K562 (cell line): ENCODE results near the gene SLC15A3. TPM values are rescaled to one million over a fixed set of nuclear protein-coding genes. Genes with fewer than 3 reads are reported as not detected.

Source experiments
- ATAC-seq: fragments of 200-7000 bp; cut with Tn5 transposase; 3 replicates; pipeline ENCODE4 v1.9.1; 2020; ENCODE audit warnings: moderate library complexity
- BruUV-seq: library from RNA; stranded (reverse); fragments of 400-500 nt; replicated peaks from 2 replicates; lab custom pipeline; 2021; lab: Mats Ljungman, UMichigan
- CTCF ChIA-PET: fragments of 300-600 bp; formaldehyde crosslinking; extraction: SDS; loops from one replicate; lab custom pipeline; 2021; ENCODE audit warnings: low intra/inter-chr PET ratio; lab: Yijun Ruan, JAX
- POLR2A ChIA-PET: fragments of 300-600, 350-650 bp; sonication (Branson Sonifier 250); formaldehyde crosslinking; extraction: SDS; loops from one replicate; lab custom pipeline; 2021; ENCODE audit warnings: antibody characterized with exemption, inconsistent platforms; lab: Yijun Ruan, JAX
- DNase-seq, 4 experiments: peaks; one replicate each; pipeline versions ENCODE4 v3.0.0 to v3.0.0-alpha.2; 2011 to 2018; ENCODE audit warnings: low spot score in 3 of 4, mixed read lengths in 3 of 4; ENCODE audit errors: extremely low read depth in 1 of 4
- FAIRE-seq: peaks from 2 replicates; lab custom pipeline; 2011; peaks lifted over from hg19 to GRCh38; lab: Jason Lieb, UNC
- H2AFZ ChIP-seq: 2 replicates; pipeline ENCODE4 v1.6.0; 2011; ENCODE audit warnings: low read depth, low read length, control low read depth, inconsistent platforms
- H3K27ac ChIP-seq: fragments of 200-600 bp; 3 replicates; pipeline ENCODE4 v1.8.0; 2011; ENCODE audit warnings: low read depth, mild to moderate bottlenecking, control low read depth, inconsistent platforms, low read length, moderate library complexity, mixed read lengths; ENCODE audit errors: extremely low read depth
- H3K27me3 ChIP-seq, 2 experiments: fragments of 300-600 bp in 1 of 2; 2 replicates in 1 of 2; 3 replicates in 1 of 2; pipeline versions ENCODE4 v1.6.0 to v1.8.0; 2011; ENCODE audit warnings: inconsistent platforms in 2 of 2, low read length in 2 of 2, mild to moderate bottlenecking in 1 of 2, mixed read lengths in 1 of 2, moderate library complexity in 1 of 2; ENCODE audit not compliant: control insufficient read depth in 2 of 2, insufficient read depth in 2 of 2
- H3K36me3 ChIP-seq: fragments of 300-600 bp; 3 replicates; pipeline ENCODE4 v1.8.0; 2011; ENCODE audit warnings: mild to moderate bottlenecking, low read length, inconsistent platforms; ENCODE audit not compliant: control insufficient read depth, insufficient read depth
- H3K4me1 ChIP-seq, 2 experiments: fragments of 200-600 bp in 1 of 2; replicated peaks in 1 of 2; 2 replicates in 1 of 2; 3 replicates in 1 of 2; pipeline versions ENCODE4 v1.5.1 to v1.8.0; 2011; ENCODE audit warnings: inconsistent platforms in 2 of 2, low read length in 2 of 2, mild to moderate bottlenecking in 1 of 2, mixed read lengths in 1 of 2, moderate library complexity in 1 of 2; ENCODE audit not compliant: control insufficient read depth in 2 of 2, insufficient read depth in 2 of 2
- H3K4me2 ChIP-seq: 2 replicates; pipeline ENCODE4 v1.6.1; 2011; ENCODE audit warnings: low read length, control low read depth, inconsistent platforms, mixed read lengths; ENCODE audit not compliant: insufficient read depth
- H3K4me3 ChIP-seq: fragments of 200-600 bp; sonication (generic), shearing (Covaris generic); 2 replicates; pipeline ENCODE4 v1.5.1; 2016; ENCODE audit warnings: control low read depth, inconsistent platforms
- H3K79me2 ChIP-seq: fragments of 200-600 bp; 3 replicates; pipeline ENCODE4 v1.8.0; 2011; ENCODE audit warnings: low read length, inconsistent platforms; ENCODE audit not compliant: control insufficient read depth, insufficient read depth
- H3K9ac ChIP-seq, 2 experiments: 2 replicates each; pipeline versions ENCODE4 v1.6.0 to v1.6.1; 2011; ENCODE audit warnings: low read depth in 2 of 2, low read length in 2 of 2, control low read depth in 1 of 2, inconsistent platforms in 1 of 2, mild to moderate bottlenecking in 1 of 2, mixed read lengths in 1 of 2; ENCODE audit not compliant: insufficient read depth in 1 of 2
- H3K9me1 ChIP-seq: one replicate; pipeline ENCODE4 v1.6.0; 2011; ENCODE audit warnings: inconsistent platforms, mild to moderate bottlenecking, low read length, moderate library complexity; ENCODE audit not compliant: control insufficient read depth, insufficient read depth
- H3K9me3 ChIP-seq: replicated peaks from 2 replicates; pipeline ENCODE4 v1.5.1; 2011; ENCODE audit warnings: low read depth, low read length, inconsistent platforms; ENCODE audit not compliant: control insufficient read depth, insufficient read depth
- H4K20me1 ChIP-seq: replicated peaks from 2 replicates; pipeline ENCODE4 v1.6.1; 2011; ENCODE audit warnings: low read length, inconsistent platforms, mixed read lengths; ENCODE audit not compliant: control insufficient read depth, insufficient read depth
- BMI1 ChIP-seq: fragments of 150-350 bp; IDR thresholded peaks from 2 replicates; pipeline ENCODE4 v1.6.1; 2014; ENCODE audit warnings: low read length
- CXXC5 ChIP-seq: fragments of 250-450 bp; sonication (Bioruptor Pico); IDR thresholded peaks from 2 replicates; pipeline ENCODE4 v1.8.0; 2022; ENCODE audit warnings: inconsistent platforms, mild to moderate bottlenecking, moderate library complexity
- NFIC ChIP-seq: fragments of 450-650 bp; IDR thresholded peaks from 2 replicates; pipeline ENCODE4 v1.6.1; 2017; ENCODE audit warnings: mild to moderate bottlenecking, inconsistent platforms
- PCBP1 ChIP-seq: fragments of 200-400 bp; formaldehyde crosslinking; IDR thresholded peaks from 2 replicates; pipeline ENCODE4 v1.6.1; 2018; ENCODE audit warnings: mild to moderate bottlenecking, low read depth, low read length; ENCODE audit not compliant: poor library complexity, severe bottlenecking
- POLR2A ChIP-seq: fragments of 450-650 bp; conservative IDR thresholded peaks from 2 replicates; pipeline ENCODE4 v1.6.1; 2016
- SLC30A9 ChIP-seq: fragments of 250-450 bp; sonication (Bioruptor Pico); IDR thresholded peaks from 2 replicates; pipeline ENCODE4 v1.8.0; 2022; ENCODE audit warnings: mild to moderate bottlenecking, moderate library complexity
- ZBED1 ChIP-seq: IDR thresholded peaks from 2 replicates; pipeline ENCODE4 v1.6.1; 2014
- ZKSCAN3 ChIP-seq: fragments of 250-450 bp; sonication (Bioruptor Pico); IDR thresholded peaks from 2 replicates; pipeline ENCODE4 v1.4.0; 2020
- ZNF263 ChIP-seq: sonication (generic); formaldehyde crosslinking; IDR thresholded peaks from 2 replicates; pipeline ENCODE4 v1.8.0; 2022; ENCODE audit warnings: mild to moderate bottlenecking, missing genetic modification reagents, borderline replicate concordance
- ZNF398 ChIP-seq: fragments of 250-450 bp; sonication (Bioruptor Pico); IDR thresholded peaks from 2 replicates; pipeline ENCODE4 v1.8.0; 2021; ENCODE audit warnings: moderate library complexity, mild to moderate bottlenecking, inconsistent platforms
- WGBS: fragments of 100-300 bp; shearing (Covaris generic); methylation state at CpG from one replicate; pipeline ENCODE4 v1.1.6; 2016; ENCODE audit warnings: low coverage, mixed read lengths; ENCODE audit not compliant: insufficient coverage; ENCODE audit errors: missing lambda C conversion rate; 5-methylcytosine and 5-hydroxymethylcytosine counted together
- in situ Hi-C: fragments of 300-500 bp; cut with MboI; formaldehyde crosslinking; loops from 4 replicates; pipeline ENCODE4 v1.15.0; 2018; ENCODE audit warnings: inconsistent platforms, mixed read lengths
- intact Hi-C: fragments of 100-400 bp; cut with micrococcal nuclease; formaldehyde crosslinking; loops from 2 replicates; pipeline ENCODE4 v1.14.2; 2022
- polyA plus RNA-seq, 8 experiments: library from polyadenylated mRNA; depleted of rRNA in 4 of 8; stranded (reverse) in 5 of 8; unstranded in 3 of 8; fragments of >200 nt; fragmentation: Nextera tagmentation in 2 of 8; fragmentation: Illumina TruSeq in 1 of 8; extraction: Ambion mirVana in 2 of 8; extraction: Trizol in 1 of 8; gene quantifications; 2 replicates each; pipeline versions ENCODE4 v1.2.1 to v1.2.3, GENCODE V29; 2011 to 2014; ENCODE audit warnings: inconsistent platforms in 1 of 8, missing spikeins in 1 of 8
- total RNA-seq, 7 experiments: library from RNA; depleted of rRNA in 6 of 7; stranded (reverse); fragments of >200 nt in 6 of 7; fragmentation: Illumina TruSeq in 2 of 7; extraction: Trizol in 2 of 7; gene quantifications; 2 replicates each; pipeline versions ENCODE4 v1.2.1 to v1.2.3, GENCODE V29; 2011 to 2021; ENCODE audit warnings: low replicate concordance in 1 of 7

Gene SLC15A3
- total and polyA plus RNA-seq, 9 of the 15 experiments (the other 6 are each of a cell fraction or from before 2014, with no cell fraction given) = 0.07 to 0.27 TPM; not detected in 7

DNA sequence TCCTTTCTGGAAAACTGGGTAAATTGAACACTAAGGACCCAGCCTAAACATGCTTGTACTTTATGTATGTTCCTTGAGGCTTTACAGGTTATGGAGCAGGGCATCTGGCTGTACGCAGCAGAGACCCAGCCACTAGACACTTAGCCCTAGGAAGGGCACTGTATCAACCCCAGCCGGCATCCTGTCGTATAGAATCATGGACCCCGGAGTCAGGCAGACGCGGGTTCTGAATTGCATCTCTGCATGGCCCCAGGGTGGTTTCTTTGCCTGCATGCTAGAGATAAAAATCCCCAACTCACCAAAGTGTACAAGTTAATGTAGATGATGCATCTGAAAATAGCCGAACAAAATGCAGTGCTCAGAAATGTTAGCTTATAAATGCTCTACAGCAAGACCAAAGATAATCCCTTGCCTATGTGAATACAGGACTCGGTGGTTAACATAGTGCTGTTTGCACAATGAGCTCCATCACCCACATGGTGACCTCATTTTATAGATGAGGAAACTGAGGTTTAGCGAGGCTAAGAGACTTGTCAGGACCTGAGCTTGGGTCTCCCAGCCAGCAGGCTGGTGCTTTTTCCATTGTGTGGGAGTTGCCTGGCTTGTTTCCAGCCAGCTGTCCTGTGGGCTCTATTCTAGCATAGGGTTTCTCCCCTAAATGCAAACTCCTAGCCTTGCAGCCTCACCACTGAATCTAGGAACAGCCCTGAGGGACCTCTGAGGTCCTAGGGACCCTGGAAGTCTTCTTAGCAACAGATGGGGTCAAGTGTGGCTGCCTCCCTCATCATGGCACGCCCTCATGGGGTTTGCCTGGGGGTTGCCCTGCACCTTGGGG is 26.8 kb upstream of the SLC15A3 start:
- DNase-seq = no peak
- Histone ChIP-seq H3K36me3 (no peaks in the 10 kb centered on the region), H4K20me1 (0 out of 2 replicates have a peak, but pooled peaks cover 6% of the 10 kb centered on the region), H3K27ac (no peak overlapping the region), H3K9me1 (no peaks in the 10 kb centered on the region), H3K4me3 (no peak overlapping the region), H3K4me2 (no peak overlapping the region), H3K9ac (no peak overlapping the region), H3K4me1 (no peaks in the 10 kb centered on the region), H3K27me3 (peaks cover 39 to 65% of the 10 kb centered on the region in 2 experiments), H3K9me3 (no peaks in the 10 kb centered on the region), H3K79me2 (no peaks in the 10 kb centered on the region), H2AFZ (no peak overlapping the region)
- TF ChIP-seq NFIC (peak; percentile 29; the same call in 1 of the 2 replicates), POLR2A (no peak)
- WGBS = 2% methylated on average over 10 of the region's 10 CpGs
- ChIA-PET CTCF (no interaction called here), POLR2A (interaction anchor here (0.5 to 0.6 kb wide), 2 partner anchors 38 to 60 kb away, joined by 3 read pairs; no protein-coding TSS in a partner anchor)
- no peak for ATAC-seq
- intact Hi-C loops (no loop called here), in situ Hi-C loops (no loop called here)
- no TSS peak for BruUV-seq
- FAIRE-seq = no peak

DNA sequence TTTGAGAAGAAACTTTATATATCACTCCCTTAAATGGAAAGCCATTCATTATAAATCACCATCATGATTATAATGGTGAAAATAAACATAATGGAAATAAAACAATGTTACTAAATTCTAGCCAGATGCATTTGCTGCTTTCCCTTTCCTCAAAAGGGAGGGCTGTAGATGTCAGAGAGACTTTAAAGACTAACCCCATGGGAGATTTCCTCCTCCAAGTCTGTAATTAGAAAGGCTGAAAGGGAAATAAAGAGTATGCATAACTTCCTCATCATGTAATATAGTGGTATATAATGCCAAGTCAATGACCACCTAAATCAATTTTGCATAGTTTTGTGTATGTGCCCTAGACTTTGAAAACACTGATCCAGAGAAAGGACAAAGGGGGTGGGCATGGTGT is 25.9 kb upstream of the SLC15A3 start:
- no TSS peak for BruUV-seq
- H3K27ac ChIP-seq = no peak overlapping the region
- ChIA-PET CTCF (no interaction called here), POLR2A (no interaction called here)
- in situ Hi-C loops = no loop called here
- no peaks in the 10 kb centered on the region for H3K9me3 ChIP-seq
- no peak for DNase-seq
- peaks cover 43 to 70% of the 10 kb centered on the region in 2 experiments for H3K27me3 ChIP-seq
- H3K4me1 ChIP-seq = no peaks in the 10 kb centered on the region
- no peak overlapping the region for H3K4me3 ChIP-seq
- no peaks in the 10 kb centered on the region for H3K36me3 ChIP-seq
- no peak overlapping the region for H3K9ac ChIP-seq
- intact Hi-C loops = no loop called here
- TF ChIP-seq BMI1 (no peak), SLC30A9 (CRISPR knock-in tag) (no peak), ZNF263 (no peak), ZBED1 (no peak), CXXC5 (CRISPR knock-in tag) (no peak), PCBP1 (no peak), ZNF398 (CRISPR knock-in tag) (no peak), ZKSCAN3 (CRISPR knock-in tag) (no peak)
- no peaks in the 10 kb centered on the region for H3K79me2 ChIP-seq
- FAIRE-seq = no peak
- no peak for ATAC-seq
- no peak overlapping the region for H2AFZ ChIP-seq
- H3K9me1 ChIP-seq = no peaks in the 10 kb centered on the region
- H3K4me2 ChIP-seq = no peak overlapping the region
- H4K20me1 ChIP-seq = 0 out of 2 replicates have a peak, but pooled peaks cover 6% of the 10 kb centered on the region
